GM12878 (cell line): ENCODE results near the gene SLC25A13. TPM values are rescaled to one million over a fixed set of nuclear protein-coding genes. Genes with fewer than 3 reads are reported as not detected.

Source experiments
- ATAC-seq: fragments of 200-7000 bp; cut with Tn5 transposase; 3 replicates; pipeline ENCODE4 v1.9.1; 2020; ENCODE audit warnings: mild to moderate bottlenecking, moderate library complexity
- BruUV-seq: library from RNA; stranded (reverse); fragments of 400-500 nt; replicated peaks from 2 replicates; lab custom pipeline; 2021; lab: Mats Ljungman, UMichigan
- CTCF ChIA-PET: fragments of 300-600 bp; sonication (Branson Sonifier 250); formaldehyde crosslinking; extraction: SDS; loops from one replicate; lab custom pipeline; 2021; ENCODE audit warnings: inconsistent platforms; lab: Yijun Ruan, JAX
- POLR2A ChIA-PET: fragments of 350-600 bp; formaldehyde crosslinking; extraction: SDS; loops from one replicate; lab custom pipeline; 2021; ENCODE audit warnings: inconsistent platforms; lab: Charles Lee
- RAD21 ChIA-PET: fragments of 300-600 bp; sonication (Branson Sonifier 250); formaldehyde crosslinking; loops from one replicate; lab custom pipeline; 2023; ENCODE audit warnings: antibody characterized with exemption; ENCODE audit not compliant: unreplicated experiment; lab: Charles Lee
- SMC1A ChIA-PET: fragments of 300-600 bp; sonication (Branson Sonifier 250); formaldehyde crosslinking; loops from one replicate; lab custom pipeline; 2023; ENCODE audit not compliant: unreplicated experiment, uncharacterized antibody; lab: Charles Lee
- DNase-seq: peaks from one replicate; pipeline ENCODE4 v3.0.0-alpha.2; 2011; ENCODE audit warnings: low read depth, low spot score
- FAIRE-seq: peaks from 3 replicates; lab custom pipeline; 2011; peaks lifted over from hg19 to GRCh38; lab: Jason Lieb, UNC
- H2AFZ ChIP-seq: 2 replicates; pipeline ENCODE4 v1.6.0; 2011; ENCODE audit warnings: low read depth, low read length, control low read depth; ENCODE audit not compliant: control insufficient read depth
- H3K27ac ChIP-seq: 2 replicates; pipeline ENCODE4 v1.5.1; 2011; ENCODE audit warnings: control low read depth; ENCODE audit not compliant: control insufficient read depth, insufficient read depth
- H3K27me3 ChIP-seq, 2 experiments: replicated peaks in 1 of 2; 2 replicates each; pipeline versions ENCODE4 v1.6.0 to v1.6.1; 2011; ENCODE audit warnings: low read length in 1 of 2; ENCODE audit not compliant: control insufficient read depth in 2 of 2, insufficient read depth in 2 of 2
- H3K36me3 ChIP-seq, 2 experiments: 2 replicates each; pipeline ENCODE4 v1.5.1; 2011; ENCODE audit warnings: low read length in 1 of 2; ENCODE audit not compliant: control insufficient read depth in 2 of 2, insufficient read depth in 2 of 2
- H3K4me1 ChIP-seq: 2 replicates; pipeline ENCODE4 v1.6.1; 2011; ENCODE audit warnings: mild to moderate bottlenecking, low read length, moderate library complexity, mixed read lengths; ENCODE audit not compliant: control insufficient read depth, insufficient read depth
- H3K4me2 ChIP-seq: 2 replicates; pipeline ENCODE4 v1.6.0; 2011; ENCODE audit warnings: control low read depth; ENCODE audit not compliant: control insufficient read depth, insufficient read depth
- H3K4me3 ChIP-seq: fragments of 200-600 bp; sonication (generic); 2 replicates; pipeline ENCODE4 v1.5.1; 2016
- H3K79me2 ChIP-seq: 2 replicates; pipeline ENCODE4 v1.6.0; 2011; ENCODE audit warnings: low read length; ENCODE audit not compliant: control insufficient read depth, insufficient read depth
- H3K9ac ChIP-seq: 2 replicates; pipeline ENCODE4 v1.8.0; 2011; ENCODE audit warnings: low read length, control low read depth, mixed read lengths; ENCODE audit not compliant: control insufficient read depth, insufficient read depth
- H3K9me3 ChIP-seq: replicated peaks from 3 replicates; pipeline ENCODE4 v1.5.1; 2011; ENCODE audit warnings: mild to moderate bottlenecking, low read length; ENCODE audit not compliant: control insufficient read depth, insufficient read depth
- H4K20me1 ChIP-seq: 2 replicates; pipeline ENCODE4 v1.6.0; 2011; ENCODE audit not compliant: control insufficient read depth, insufficient read depth
- BCL11A ChIP-seq: IDR thresholded peaks from 2 replicates; pipeline ENCODE4 v1.6.1; 2011; ENCODE audit warnings: low read depth, low read length
- CHD4 ChIP-seq: fragments of 200-600 bp; sonication (generic); IDR thresholded peaks from 2 replicates; pipeline ENCODE4 v1.6.1; 2016; ENCODE audit warnings: mild to moderate bottlenecking
- EZH2 ChIP-seq: IDR thresholded peaks from 2 replicates; pipeline ENCODE4 v1.6.1; 2012; ENCODE audit warnings: low read depth, mild to moderate bottlenecking, control low read depth, inconsistent platforms, low read length, borderline replicate concordance; ENCODE audit not compliant: control insufficient read depth
- GABPA ChIP-seq: IDR thresholded peaks from 2 replicates; pipeline ENCODE4 v1.6.1; 2014; ENCODE audit warnings: antibody characterized with exemption, low read depth, mild to moderate bottlenecking, inconsistent platforms
- HSF1 ChIP-seq: fragments of 150-350 bp; IDR thresholded peaks from 2 replicates; pipeline ENCODE4 v1.6.1; 2014; ENCODE audit warnings: mild to moderate bottlenecking, low read depth, low read length
- MEF2A ChIP-seq: IDR thresholded peaks from 2 replicates; pipeline ENCODE4 v1.6.1; 2011; ENCODE audit warnings: low read depth, mild to moderate bottlenecking, low read length, moderate library complexity; ENCODE audit not compliant: insufficient read depth
- NFYA ChIP-seq: IDR thresholded peaks from 2 replicates; pipeline ENCODE4 v1.6.1; 2011; ENCODE audit warnings: low read depth, mild to moderate bottlenecking, low read length, improper control_type of control experiment, borderline replicate concordance
- NFYB ChIP-seq: IDR thresholded peaks from 2 replicates; pipeline ENCODE4 v1.6.1; 2011; ENCODE audit warnings: low read depth, mild to moderate bottlenecking, low read length, improper control_type of control experiment, moderate library complexity; ENCODE audit not compliant: insufficient read depth
- PAX8 ChIP-seq: fragments of 450-650 bp; IDR thresholded peaks from 2 replicates; pipeline ENCODE4 v1.6.1; 2017; ENCODE audit warnings: mild to moderate bottlenecking, moderate library complexity
- POLR2A ChIP-seq: IDR thresholded peaks from 2 replicates; pipeline ENCODE4 v1.6.1; 2011; ENCODE audit warnings: low read depth, mild to moderate bottlenecking, low read length
- POLR2AphosphoS5 ChIP-seq: IDR thresholded peaks from 2 replicates; pipeline ENCODE4 v1.6.1; 2011; ENCODE audit warnings: mild to moderate bottlenecking, low read length, inconsistent platforms
- RB1 ChIP-seq: fragments of 450-650 bp; formaldehyde crosslinking; IDR thresholded peaks from 2 replicates; pipeline ENCODE4 v1.6.1; 2017; ENCODE audit warnings: mild to moderate bottlenecking, borderline replicate concordance
- RFX5 ChIP-seq: IDR thresholded peaks from 2 replicates; pipeline ENCODE4 v1.6.1; 2011; ENCODE audit warnings: low read depth, low read length, improper control_type of control experiment
- SREBF1 ChIP-seq: IDR thresholded peaks from 2 replicates; pipeline ENCODE4 v1.6.1; 2012; ENCODE audit warnings: mild to moderate bottlenecking, low read length
- WRNIP1 ChIP-seq: IDR thresholded peaks from 2 replicates; pipeline ENCODE4 v1.6.1; 2011; ENCODE audit warnings: low read depth, low read length, improper control_type of control experiment, borderline replicate concordance
- ZNF592 ChIP-seq: fragments of 450-650 bp; IDR thresholded peaks from 2 replicates; pipeline ENCODE4 v1.6.1; 2017; ENCODE audit warnings: mild to moderate bottlenecking, moderate library complexity
- WGBS: methylation state at CpG from one replicate; pipeline ENCODE4 v1.1.6; 2016; ENCODE audit warnings: low lambda C conversion rate; ENCODE audit not compliant: insufficient replicate concordance, insufficient coverage; ENCODE audit errors: missing lambda C conversion rate; 5-methylcytosine and 5-hydroxymethylcytosine counted together
- in situ Hi-C: fragments of 300-500 bp; cut with MboI; formaldehyde crosslinking; loops from 9 replicates; pipeline ENCODE4 v1.14.3; 2018; ENCODE audit warnings: mixed read lengths
- intact Hi-C: fragments of 100-400 bp; cut with micrococcal nuclease; formaldehyde crosslinking; loops from one replicate; pipeline ENCODE4 v1.14.2; 2022; ENCODE audit not compliant: unreplicated experiment
- polyA plus RNA-seq, 11 experiments: library from polyadenylated mRNA; depleted of rRNA in 4 of 11; unstranded in 6 of 11; stranded (reverse) in 5 of 11; fragments of >200 nt; fragmentation: Nextera tagmentation in 4 of 11; fragmentation: Illumina TruSeq in 1 of 11; extraction: Ambion mirVana in 4 of 11; extraction: Trizol in 1 of 11; gene quantifications; 1 replicate in 1 of 11; 2 replicates in 10 of 11; pipeline versions ENCODE4 v1.2.1 to v1.2.3, GENCODE V29; 2011 to 2016; ENCODE audit warnings: inconsistent platforms in 2 of 11, missing spikeins in 2 of 11, low read depth in 1 of 11
- total RNA-seq, 4 experiments: library from RNA; depleted of rRNA in 3 of 4; stranded (reverse); fragments of >200 nt in 3 of 4; fragmentation: Illumina TruSeq in 1 of 4; extraction: Trizol in 1 of 4; gene quantifications; 2 replicates each; pipeline versions ENCODE4 v1.2.1 to v1.2.3, GENCODE V29; 2013 to 2021

Gene SLC25A13
- total and polyA plus RNA-seq, 10 of the 15 experiments (the other 5 are each of a cell fraction or from before 2014, with no cell fraction given) = 7.0 to 24.7 (median 18.6) TPM

GRCh38 chr7:96269246-96269994 lies 52.5 kb downstream of the SLC25A13 start:
- FAIRE-seq (no peak), ATAC-seq (no peak)

More at GRCh38 chr7:96269246-96269994, 52.5 kb downstream of the SLC25A13 start:
- RAD21 ChIA-PET = no interaction called here
- no peaks in the 10 kb centered on the region for H3K27me3 ChIP-seq
- H3K27ac ChIP-seq = no peak overlapping the region
- no TSS peak for BruUV-seq
- H3K4me3 ChIP-seq = no peak overlapping the region
- H3K36me3 ChIP-seq = peaks cover 0 to 1% of the 10 kb centered on the region in 2 experiments; a peak in 2 of 4 replicates
- DNase-seq = no peak
- POLR2A ChIA-PET = no interaction called here
- no peaks in the 10 kb centered on the region for H3K79me2 ChIP-seq
- in situ Hi-C loops = no loop called here
- H3K9me3 ChIP-seq = no peaks in the 10 kb centered on the region
- SMC1A ChIA-PET = no interaction called here
- intact Hi-C loops = no loop called here
- no peaks in the 10 kb centered on the region for H3K4me1 ChIP-seq
- no peak overlapping the region for H3K4me2 ChIP-seq
- H3K9ac ChIP-seq = no peak overlapping the region
- H4K20me1 ChIP-seq = no peaks in the 10 kb centered on the region
- WGBS = 99% methylated on average over 5 of the region's 5 CpGs
- H2AFZ ChIP-seq = no peak overlapping the region
- CTCF ChIA-PET = interaction anchor here (0.6 kb wide), 1 partner anchor 20 kb away, joined by 4 read pairs; no protein-coding TSS in a partner anchor
- TF ChIP-seq MEF2A = no peak
- no peak for TF ChIP-seq GABPA
- TF ChIP-seq POLR2AphosphoS5 = no peak
- TF ChIP-seq POLR2A = no peak
- no peak for TF ChIP-seq HSF1
- no peak for TF ChIP-seq WRNIP1
- no peak for TF ChIP-seq SREBF1
- TF ChIP-seq NFYA = no peak
- TF ChIP-seq BCL11A = no peak
- TF ChIP-seq RB1 = no peak
- TF ChIP-seq ZNF592 = no peak
- no peak for TF ChIP-seq PAX8
- TF ChIP-seq CHD4 = no peak
- no peak for TF ChIP-seq RFX5
- no peak for TF ChIP-seq EZH2
- TF ChIP-seq NFYB = no peak
- TF ChIP-seq, all 136 proteins: peak for 0
